ENCODE results near the gene JMJD1C. TPM values are rescaled to one million over a fixed set of nuclear protein-coding genes. Genes with fewer than 3 reads are reported as not detected.

The JMJD1C gene
- total RNA-seq, 1 experiment from 2014 or later: 89.7 TPM

DNA sequence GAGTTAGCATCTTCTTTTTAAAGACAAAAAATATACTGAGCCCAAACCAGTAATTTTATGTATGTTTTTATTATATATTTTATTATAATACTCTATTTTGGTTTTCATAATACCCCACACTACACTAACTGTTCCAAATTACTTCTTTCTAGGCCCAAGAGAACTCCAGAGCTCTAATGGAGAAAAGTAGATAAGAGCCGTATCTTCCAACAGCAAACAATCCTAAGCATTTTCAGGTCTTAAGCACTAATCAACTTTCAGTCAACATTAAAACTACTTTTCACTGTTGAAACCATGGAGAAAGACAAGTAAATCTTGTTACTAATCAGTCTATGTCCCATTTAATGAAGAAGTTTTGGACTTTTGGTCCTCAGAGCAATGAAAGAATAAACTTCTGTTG lies 55.1 kb downstream of the JMJD1C start:
- Mint-ChIP-seq H3K4me1 (ENCODE audit: low read depth, unreplicated experiment) (peaks cover 25% of the 10 kb centered on the region), H3K36me3 (ENCODE audit: insufficient read depth, unreplicated experiment) (peaks cover 7% of the 10 kb centered on the region), H3K9me3 (ENCODE audit: unreplicated experiment) (no peaks in the 10 kb centered on the region), H3K27ac (ENCODE audit: unreplicated experiment) (no peak overlapping the region), H3K27me3 (ENCODE audit: insufficient read depth, unreplicated experiment) (no peaks in the 10 kb centered on the region), H3K4me3 (ENCODE audit: unreplicated experiment) (no peak overlapping the region)
- POLR2A ChIA-PET: no interaction called here
- DNase-seq: no peak
- intact Hi-C loops (cut with micrococcal nuclease; ENCODE audit: unreplicated experiment): no loop called here
- no TSS peak for BruUV-seq (replicated peaks)
- Histone ChIP-seq H3K9me3 (no peaks in the 10 kb centered on the region), H3K4me3 (ENCODE audit: low read depth, low read length) (no peak overlapping the region), H3K36me3 (ENCODE audit: control insufficient read depth, insufficient read depth, low read length) (no peaks in the 10 kb centered on the region), H3K27me3 (replicated peaks; ENCODE audit: control insufficient read depth, insufficient read depth, low read length) (no peaks in the 10 kb centered on the region), H3K4me1 (0 out of 2 replicates have a peak, but pooled peaks cover 4% of the 10 kb centered on the region)
- TF ChIP-seq, protein P1, sequence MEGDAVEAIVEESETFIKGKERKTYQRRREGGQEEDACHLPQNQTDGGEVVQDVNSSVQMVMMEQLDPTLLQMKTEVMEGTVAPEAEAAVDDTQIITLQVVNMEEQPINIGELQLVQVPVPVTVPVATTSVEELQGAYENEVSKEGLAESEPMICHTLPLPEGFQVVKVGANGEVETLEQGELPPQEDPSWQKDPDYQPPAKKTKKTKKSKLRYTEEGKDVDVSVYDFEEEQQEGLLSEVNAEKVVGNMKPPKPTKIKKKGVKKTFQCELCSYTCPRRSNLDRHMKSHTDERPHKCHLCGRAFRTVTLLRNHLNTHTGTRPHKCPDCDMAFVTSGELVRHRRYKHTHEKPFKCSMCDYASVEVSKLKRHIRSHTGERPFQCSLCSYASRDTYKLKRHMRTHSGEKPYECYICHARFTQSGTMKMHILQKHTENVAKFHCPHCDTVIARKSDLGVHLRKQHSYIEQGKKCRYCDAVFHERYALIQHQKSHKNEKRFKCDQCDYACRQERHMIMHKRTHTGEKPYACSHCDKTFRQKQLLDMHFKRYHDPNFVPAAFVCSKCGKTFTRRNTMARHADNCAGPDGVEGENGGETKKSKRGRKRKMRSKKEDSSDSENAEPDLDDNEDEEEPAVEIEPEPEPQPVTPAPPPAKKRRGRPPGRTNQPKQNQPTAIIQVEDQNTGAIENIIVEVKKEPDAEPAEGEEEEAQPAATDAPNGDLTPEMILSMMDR (IDR thresholded peaks at IDR 0.05; ENCODE audit: insufficient read depth in 1 of 2, low read depth in 1 of 2, low read length in 1 of 2, severe bottlenecking in 1 of 2, unreplicated experiment in 1 of 2): no peak
- CTCF ChIA-PET: no interaction called here

DNA sequence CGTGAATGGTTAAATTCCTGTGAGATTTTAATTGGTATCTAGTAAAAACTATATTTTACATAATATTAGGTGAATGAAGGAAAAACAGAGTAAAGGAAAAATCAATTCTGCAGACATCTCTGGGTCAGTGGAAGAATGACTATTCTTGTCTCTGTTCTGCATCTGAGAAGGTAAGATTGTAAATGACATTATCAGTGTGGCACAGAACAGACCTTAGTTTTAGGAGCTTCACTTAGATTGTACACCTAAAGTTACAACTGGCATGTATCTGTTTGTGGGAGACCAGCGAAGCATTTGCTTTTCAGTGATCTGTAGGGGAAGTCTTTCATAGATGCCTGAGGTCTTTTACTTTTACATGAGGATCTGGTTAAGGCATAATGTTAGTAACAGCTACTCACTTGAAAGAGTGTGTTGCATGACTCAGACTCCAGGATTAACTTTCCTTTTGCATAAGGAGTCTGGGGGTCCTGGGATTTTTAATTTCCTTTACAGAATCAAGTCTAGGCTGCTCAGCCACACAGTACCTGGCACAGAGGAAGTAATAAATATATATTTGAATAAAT lies 56.2 kb downstream of the JMJD1C start:
- intact Hi-C loops (cut with micrococcal nuclease; ENCODE audit: unreplicated experiment): no loop called here
- peaks cover 25% of the 10 kb centered on the region for H3K4me1 Mint-ChIP-seq (ENCODE audit: low read depth, unreplicated experiment)
- CTCF ChIA-PET: no interaction called here
- no peak overlapping the region for H3K27ac Mint-ChIP-seq (ENCODE audit: unreplicated experiment)
- DNase-seq: no peak
- H3K36me3 Mint-ChIP-seq (ENCODE audit: insufficient read depth, unreplicated experiment): peaks cover 11% of the 10 kb centered on the region
- Histone ChIP-seq H3K36me3 (ENCODE audit: control insufficient read depth, insufficient read depth, low read length) (no peaks in the 10 kb centered on the region), H3K4me3 (ENCODE audit: low read depth, low read length) (no peak overlapping the region), H3K4me1 (0 out of 2 replicates have a peak, but pooled peaks cover 4% of the 10 kb centered on the region), H3K27me3 (replicated peaks; ENCODE audit: control insufficient read depth, insufficient read depth, low read length) (no peaks in the 10 kb centered on the region), H3K9me3 (no peaks in the 10 kb centered on the region)
- POLR2A ChIA-PET: no interaction called here
- no TSS peak for BruUV-seq (replicated peaks)
- H3K4me3 Mint-ChIP-seq (ENCODE audit: unreplicated experiment): no peak overlapping the region
- no peaks in the 10 kb centered on the region for H3K9me3 Mint-ChIP-seq (ENCODE audit: unreplicated experiment)
- TF ChIP-seq, protein P1 (IDR thresholded peaks at IDR 0.05; ENCODE audit: insufficient read depth in 1 of 2, low read depth in 1 of 2, low read length in 1 of 2, severe bottlenecking in 1 of 2, unreplicated experiment in 1 of 2): no peak
- H3K27me3 Mint-ChIP-seq (ENCODE audit: insufficient read depth, unreplicated experiment): no peaks in the 10 kb centered on the region

DNA sequence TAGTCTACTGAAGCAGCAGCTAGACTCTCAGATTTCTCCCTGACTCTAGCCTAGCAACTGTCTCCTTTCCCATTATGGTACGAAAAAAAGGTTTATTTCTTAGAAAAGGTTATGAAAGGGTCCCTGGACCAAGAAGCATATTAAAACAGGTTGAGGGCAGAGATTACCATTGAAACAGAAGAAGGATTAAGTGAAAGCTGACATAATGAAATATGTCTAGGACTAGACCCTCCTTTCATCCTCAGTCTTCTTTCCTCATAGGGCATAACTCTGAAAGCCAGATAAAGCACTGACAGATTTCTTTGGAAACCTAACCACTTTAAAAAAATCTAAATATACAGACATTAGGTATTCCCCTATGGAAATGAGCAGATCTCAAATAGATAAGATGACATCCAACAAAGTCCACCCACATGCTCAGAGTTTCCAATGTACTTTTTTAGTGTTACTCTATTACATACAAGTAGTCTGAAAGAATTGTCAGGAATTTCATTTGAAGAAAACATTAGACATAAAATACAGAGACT lies 58.6 kb downstream of the JMJD1C start:
- Histone ChIP-seq H3K27me3 (replicated peaks; ENCODE audit: control insufficient read depth, insufficient read depth, low read length) (no peaks in the 10 kb centered on the region), H3K36me3 (ENCODE audit: control insufficient read depth, insufficient read depth, low read length) (no peaks in the 10 kb centered on the region), H3K9me3 (no peaks in the 10 kb centered on the region), H3K4me1 (0 out of 2 replicates have a peak, but pooled peaks cover 4% of the 10 kb centered on the region), H3K4me3 (ENCODE audit: low read depth, low read length) (no peak overlapping the region)
- POLR2A ChIA-PET: no interaction called here
- TF ChIP-seq, protein P1 (IDR thresholded peaks at IDR 0.05; ENCODE audit: insufficient read depth in 1 of 2, low read depth in 1 of 2, low read length in 1 of 2, severe bottlenecking in 1 of 2, unreplicated experiment in 1 of 2): no peak
- peaks cover 11% of the 10 kb centered on the region for H3K36me3 Mint-ChIP-seq (ENCODE audit: insufficient read depth, unreplicated experiment)
- intact Hi-C loops (cut with micrococcal nuclease; ENCODE audit: unreplicated experiment): no loop called here
- H3K27ac Mint-ChIP-seq (ENCODE audit: unreplicated experiment): no peak overlapping the region
- peaks cover 25% of the 10 kb centered on the region for H3K4me1 Mint-ChIP-seq (ENCODE audit: low read depth, unreplicated experiment)
- H3K27me3 Mint-ChIP-seq (ENCODE audit: insufficient read depth, unreplicated experiment): no peaks in the 10 kb centered on the region
- H3K4me3 Mint-ChIP-seq (ENCODE audit: unreplicated experiment): no peak overlapping the region
- no TSS peak for BruUV-seq (replicated peaks)
- CTCF ChIA-PET: no interaction called here
- DNase-seq: no peak
- no peaks in the 10 kb centered on the region for H3K9me3 Mint-ChIP-seq (ENCODE audit: unreplicated experiment)

All from Caco-2 (cell line).